Measurements from ENCODE around the gene SEMA4D.
A peak's percentile ranks its signal among the peaks of the same experiment; 100 is the strongest.

The SEMA4D gene

DNA sequence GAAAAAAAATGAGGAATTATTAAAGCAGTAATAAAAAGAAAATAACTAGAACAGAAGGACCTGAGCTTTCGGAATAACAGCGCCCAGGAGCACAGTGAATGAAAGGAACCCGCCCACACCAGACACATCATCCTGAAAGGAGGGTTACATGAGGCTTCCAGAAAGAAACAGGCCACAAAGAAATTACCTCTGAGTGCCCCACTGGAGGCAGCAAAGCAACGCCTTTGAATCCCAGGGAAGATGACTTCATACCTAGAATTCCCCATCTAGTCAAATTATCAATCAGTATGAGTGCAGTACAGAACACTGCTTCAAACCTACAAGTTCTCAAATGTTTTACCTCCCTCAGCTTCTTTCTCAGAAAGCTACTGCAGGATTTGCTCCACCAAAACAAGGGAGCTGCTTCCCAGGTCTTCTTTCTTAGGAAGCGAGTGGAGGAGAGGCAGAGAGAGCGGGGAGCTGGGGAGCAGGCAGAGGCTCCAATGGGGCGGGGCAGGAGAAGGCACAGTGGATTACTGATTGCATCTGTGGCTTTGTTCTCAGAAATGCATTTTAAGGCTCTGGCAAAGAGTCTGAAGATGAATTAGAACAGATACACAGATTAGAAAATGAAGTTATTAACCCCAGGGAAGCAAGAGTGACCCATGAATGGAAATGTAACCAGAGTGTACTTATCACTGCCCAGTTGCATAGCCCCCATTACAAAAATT, 87.1 kb downstream of the SEMA4D start:
- no peak for DNase-seq (ENCODE audit: low spot score)

DNA sequence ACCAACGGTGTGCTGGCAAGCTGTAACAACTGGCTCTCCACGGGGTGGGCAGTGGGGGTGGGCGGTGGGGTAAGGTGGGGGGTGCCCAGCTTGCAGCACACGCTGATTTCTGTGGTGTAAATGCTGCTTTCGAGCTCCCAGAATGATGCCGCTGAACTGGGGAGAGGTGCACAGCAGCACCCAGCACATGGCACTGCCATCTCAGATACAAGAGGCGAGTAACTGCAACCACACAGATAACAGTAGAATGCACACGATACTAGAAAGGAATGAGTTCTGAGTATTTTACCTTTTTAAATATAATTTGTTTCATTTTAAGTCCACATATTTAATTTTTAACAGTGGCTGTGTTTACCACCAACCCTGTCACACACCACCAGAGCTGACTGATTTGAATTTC, 87.9 kb downstream of the SEMA4D start:
- no peak for DNase-seq (ENCODE audit: low spot score)

DNA sequence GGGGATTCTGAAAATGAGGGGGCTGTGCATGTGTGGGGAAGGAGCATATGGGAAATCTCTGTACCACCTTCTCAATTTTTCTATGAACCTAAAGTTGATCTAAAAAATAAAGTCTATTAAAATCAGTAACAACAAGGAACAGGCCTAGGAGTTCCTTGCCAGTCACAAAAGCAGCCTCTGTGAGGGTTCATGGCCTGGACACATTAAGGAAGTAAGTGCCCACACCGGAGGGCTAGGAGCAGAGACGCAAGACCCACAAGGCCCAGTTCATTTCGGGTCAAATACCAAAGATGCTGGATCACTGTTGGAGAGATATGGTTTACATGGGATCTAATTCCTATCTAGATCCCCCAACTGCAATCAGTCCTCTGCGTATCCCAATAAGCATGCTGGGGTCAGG, 88.4 kb downstream of the SEMA4D start:
- no peak for DNase-seq (ENCODE audit: low spot score)

DNA sequence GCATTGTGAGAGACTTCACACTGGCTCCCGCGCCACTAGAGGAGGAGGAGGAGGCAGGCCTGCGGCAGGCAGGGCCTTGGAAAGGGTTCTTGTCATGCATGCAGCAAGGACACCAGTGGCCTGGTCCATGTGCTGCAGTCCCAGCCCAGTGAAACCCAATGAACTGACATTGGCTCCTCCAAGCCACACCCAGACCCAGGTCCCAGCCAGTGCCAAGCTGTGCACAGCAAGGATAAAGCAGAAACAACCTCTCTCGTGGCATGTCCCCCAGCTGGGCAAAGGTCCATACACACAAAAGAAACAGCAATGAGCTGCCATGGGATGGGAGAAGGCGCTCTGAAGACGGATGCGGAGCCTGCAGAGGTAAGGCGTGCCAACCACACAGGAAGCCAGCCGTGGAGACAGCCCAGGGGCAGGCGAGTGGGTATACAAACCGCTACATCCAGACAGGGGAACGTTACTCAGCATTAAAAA, 89.2 kb downstream of the SEMA4D start:
- no peak for DNase-seq (ENCODE audit: low spot score)

DNA sequence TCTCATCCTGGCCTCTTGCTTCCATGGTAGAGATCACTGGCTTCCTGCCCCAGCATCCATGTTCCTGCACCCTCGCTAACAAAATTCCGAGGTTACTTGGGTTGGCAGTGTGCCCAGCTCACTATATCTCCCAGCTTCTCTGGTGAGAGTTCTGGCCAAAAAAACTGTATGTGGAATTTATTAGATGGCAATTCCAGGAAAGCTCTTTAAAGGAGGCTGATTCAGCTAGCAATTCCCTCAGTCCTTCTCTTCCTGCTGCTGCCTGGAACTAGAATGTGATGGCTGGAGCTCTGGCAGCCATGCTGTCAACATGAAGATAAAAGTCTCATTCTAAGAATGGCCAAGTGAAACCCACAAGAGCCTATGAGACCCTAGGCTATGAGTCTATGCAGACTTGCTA, 90.8 kb downstream of the SEMA4D start:
- DNase-seq (ENCODE audit: low spot score): no peak

DNA sequence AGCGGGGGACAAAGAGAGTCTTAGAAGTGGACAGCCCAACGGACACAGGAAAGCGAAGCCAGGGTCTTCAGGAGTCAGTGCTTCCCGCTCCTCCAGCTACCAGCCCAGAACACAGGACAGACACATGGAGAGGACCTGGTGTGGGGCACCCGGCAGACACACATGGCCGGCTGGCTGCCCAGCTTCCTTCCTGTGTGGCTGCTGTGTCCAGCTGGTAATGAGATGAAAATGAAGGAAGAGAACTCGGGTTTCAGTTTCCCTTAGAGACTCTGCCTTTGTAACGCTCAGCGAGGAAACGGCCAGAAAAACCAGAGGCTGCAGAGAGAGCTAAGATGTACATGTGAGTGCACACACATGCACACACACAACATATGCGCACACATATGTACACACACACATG, 92.1 kb downstream of the SEMA4D start:
- DNase-seq (ENCODE audit: low spot score): no peak

DNA sequence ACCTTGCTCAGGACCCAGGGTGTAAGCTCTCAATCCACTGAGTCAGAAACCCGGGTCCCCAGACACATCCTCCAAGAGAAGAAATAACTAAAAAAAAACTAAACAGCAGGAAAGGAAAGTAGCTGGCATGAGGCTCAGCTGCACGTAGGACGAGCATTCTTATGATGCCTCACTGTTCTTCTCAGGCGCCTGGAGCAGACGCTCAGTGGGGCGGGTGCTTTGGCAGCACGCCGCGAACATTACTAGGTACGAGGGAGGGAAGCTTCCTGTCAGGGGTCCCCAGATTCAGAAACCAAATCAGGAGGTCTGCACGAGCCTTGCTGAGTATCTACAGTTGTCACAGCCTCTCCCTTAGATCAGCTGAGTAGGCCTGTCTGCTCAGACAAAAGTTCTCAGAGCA, 93.8 kb downstream of the SEMA4D start:
- no peak for DNase-seq (ENCODE audit: low spot score)

DNA sequence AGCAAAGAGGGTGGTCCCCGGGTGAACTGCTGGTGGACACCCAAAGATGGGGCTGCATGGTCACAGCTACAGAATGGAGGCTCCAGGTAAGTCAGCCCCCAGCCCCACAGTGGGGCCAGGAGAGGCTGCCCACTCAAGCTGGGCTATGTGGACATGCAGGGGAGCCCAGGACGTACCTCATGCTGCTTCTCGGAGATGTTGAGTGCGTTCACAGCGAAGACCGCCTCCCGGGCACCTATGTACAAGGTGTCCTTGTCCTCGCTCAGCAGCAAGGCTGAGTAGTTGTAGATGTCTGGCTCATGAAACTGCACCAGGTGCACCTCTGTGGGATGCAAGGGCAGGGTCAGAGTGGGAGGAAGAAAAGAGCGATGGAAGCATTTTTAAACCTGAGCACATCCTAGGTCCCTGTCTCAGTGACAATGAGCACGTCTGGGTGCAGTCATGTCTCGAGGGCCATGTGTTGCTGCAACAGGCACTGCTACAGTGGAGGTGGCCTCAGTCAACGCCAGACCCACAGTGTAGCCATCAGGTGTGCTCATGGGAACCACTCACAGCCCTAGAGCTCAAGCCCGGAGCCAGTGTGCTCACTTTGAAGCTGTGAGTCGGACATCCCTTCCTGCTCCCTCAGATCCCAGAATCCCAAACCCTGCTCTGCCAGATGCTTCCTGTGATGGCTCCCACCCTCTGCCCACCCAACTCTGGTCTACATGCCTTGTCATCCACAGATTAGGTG, 95.1 kb downstream of the SEMA4D start:
- DNase-seq (ENCODE audit: low spot score): no peak

DNA sequence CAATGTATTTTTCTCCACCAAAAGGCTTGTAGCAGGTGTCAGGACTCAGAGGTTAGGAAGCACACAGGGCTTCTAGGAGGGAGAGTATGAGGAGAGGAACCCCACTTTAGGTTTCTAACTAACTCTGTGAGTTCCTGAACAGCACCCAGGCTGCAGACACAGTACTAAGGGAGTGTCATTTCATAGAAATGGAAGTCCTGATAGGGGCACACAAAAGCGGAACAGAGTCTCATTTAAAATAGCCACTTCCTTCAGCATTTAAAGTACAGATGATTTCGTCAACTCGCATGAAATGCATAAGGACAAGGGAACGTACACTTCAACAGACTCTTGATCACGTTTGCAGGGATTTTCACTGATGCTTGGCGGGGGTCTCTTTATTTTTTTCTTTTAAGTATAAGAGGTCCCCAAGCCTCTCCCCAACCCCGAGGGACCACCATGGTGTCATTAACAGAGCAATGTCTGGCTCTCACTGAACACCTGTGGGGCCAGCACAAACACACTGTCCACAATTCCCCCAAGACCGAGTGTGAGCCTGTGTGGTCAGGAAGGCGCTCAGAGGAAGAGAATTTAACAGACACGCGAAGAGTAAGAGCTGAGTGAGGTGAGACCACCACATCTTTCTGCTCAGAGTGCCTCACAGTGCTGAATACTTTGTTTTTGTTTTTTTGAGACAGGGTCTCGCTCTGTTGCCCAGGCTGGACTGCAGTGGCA, 97.4 kb downstream of the SEMA4D start:
- no peak for DNase-seq (ENCODE audit: low spot score)

DNA sequence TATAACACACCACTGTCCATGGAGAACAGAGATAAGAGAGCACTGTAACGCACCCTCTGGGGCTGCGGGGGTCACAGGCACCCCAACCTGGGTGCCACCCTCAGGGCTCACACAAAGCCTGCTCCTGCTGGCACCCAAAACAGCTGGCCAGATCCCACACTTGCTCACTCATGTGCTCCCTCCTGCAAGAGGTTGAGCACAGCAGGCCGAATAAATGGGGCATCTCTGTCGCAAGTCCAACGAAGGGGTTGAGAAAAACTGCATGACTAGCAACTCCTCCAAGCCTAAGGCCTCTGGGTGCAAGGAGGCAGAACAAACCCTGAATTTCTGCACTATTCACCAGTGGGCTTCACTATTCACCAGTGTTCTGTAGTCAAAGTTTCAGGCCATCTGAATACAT, 99.3 kb downstream of the SEMA4D start:
- no peak for DNase-seq (ENCODE audit: low spot score)

DNA sequence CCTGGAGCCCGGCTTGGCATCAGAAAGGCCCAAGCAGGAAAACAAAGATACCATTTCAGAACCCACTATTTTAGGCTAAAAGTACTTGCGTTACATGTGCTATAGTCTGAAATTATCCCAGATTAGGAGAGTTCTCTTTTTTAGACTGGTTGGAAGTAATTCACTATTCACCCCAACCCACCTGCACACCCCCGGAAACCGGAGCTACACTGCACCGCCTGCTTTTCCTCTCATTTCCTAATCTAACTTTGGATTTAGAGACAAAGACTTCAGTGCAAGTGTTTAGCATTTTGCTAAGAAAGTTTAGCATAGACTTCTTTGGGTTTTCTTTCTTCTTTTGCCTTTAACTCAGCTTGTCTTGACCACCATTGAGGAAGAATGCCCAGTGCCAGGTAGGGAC, 100.4 kb downstream of the SEMA4D start:
- DNase-seq (ENCODE audit: low spot score): no peak

DNA sequence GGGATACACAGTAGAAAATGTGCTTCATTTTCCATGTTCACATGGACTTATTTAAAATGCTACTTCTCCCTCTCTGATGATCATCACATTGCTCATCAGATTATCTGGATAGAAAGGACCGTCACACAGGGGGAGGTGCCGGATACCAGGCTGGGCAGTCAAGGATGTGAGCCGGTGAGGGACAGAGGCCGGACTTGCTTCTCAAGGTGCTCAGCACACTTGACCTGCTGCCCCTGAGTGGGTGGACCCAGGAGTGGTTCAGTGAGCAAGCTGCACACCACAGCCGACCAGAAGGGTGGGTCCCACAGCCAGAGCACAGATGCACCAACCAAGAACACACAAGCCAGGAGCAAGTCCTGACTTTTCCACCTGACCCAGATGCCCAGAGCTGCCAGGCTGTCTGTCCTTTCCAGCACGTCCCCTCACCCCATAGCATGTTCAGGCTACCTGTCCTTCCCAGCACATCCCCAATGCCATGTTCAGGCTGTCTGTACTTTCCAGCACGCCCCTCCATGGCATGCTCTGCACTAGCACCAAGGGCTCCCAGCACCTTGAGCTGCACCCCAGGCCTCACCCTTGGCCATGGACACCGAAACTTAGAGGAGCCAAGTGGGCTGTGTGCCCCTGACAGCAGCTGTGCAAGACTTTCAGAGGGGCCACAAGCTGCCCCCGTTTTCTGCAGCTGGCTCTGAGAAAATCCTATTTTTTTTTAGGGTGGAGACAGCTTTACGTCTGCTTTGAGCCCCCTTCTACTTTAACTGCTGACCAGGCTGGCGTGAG, 101.8 kb downstream of the SEMA4D start:
- no peak for DNase-seq (ENCODE audit: low spot score)

DNA sequence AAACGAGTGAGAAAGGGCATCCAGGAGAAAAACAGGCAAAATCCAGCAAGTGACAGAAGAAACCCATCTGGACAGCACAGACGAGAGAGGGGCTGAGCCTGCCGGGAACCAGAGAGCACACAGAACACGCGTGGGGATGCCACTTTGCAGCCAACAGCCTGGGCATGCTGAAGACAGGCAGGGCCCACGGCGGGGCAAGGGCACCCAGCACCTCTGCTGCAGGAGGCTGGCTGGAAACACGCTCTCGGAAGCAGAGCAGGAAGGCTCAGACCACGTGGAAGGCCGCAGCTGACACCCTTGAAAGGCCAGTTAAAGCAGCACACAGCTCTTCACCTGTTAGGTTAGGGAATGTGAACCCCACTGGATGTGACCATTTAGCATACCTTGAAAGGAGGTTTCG, 103.5 kb downstream of the SEMA4D start:
- DNase-seq (ENCODE audit: low spot score): no peak

DNA sequence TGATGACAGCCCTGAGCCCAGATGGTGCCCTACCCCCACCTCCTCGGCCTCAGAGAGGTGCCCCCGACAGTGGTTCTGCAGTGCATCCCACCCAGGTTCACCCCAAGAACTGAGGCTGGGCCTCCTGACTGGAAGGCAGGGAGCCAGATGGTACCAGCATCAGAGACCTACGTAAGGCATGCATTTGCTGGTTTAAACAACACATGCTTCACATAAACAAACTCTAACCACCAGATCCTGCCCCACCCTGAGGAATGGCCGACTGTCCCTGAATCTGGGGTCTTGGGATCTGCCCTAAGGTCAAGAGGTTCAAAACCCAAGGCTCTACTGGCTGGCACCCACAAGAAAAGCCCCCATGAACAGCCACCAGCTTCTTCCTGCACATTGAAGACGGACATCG, 106.3 kb downstream of the SEMA4D start:
- DNase-seq (ENCODE audit: low spot score): no peak

DNA sequence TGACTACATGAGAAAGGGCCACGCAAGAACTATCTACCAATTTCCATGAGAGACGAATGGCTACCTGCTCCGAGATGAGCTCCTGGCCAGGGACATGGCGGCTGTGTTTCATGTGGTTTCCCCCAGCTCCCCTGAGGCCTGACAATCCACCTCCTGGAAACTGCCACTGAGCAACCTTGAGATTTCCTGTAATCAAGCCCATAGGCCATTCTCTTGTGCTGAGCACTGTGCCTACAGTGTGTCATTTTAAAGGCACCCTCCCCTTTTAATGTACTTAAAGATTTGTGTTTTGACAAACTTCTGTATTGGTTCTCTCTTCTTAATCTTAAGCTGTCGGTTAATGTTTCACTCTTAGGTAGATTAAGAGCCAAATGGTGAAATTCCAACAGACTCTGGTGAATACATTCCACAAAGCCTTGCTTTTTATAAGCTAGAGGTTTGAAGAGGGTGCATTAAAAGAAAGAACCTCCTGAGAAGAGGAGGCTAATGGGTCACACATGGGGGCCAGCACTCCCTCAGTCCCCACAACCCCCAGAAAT, 107.3 kb downstream of the SEMA4D start:
- DNase-seq (ENCODE audit: low spot score): no peak

DNA sequence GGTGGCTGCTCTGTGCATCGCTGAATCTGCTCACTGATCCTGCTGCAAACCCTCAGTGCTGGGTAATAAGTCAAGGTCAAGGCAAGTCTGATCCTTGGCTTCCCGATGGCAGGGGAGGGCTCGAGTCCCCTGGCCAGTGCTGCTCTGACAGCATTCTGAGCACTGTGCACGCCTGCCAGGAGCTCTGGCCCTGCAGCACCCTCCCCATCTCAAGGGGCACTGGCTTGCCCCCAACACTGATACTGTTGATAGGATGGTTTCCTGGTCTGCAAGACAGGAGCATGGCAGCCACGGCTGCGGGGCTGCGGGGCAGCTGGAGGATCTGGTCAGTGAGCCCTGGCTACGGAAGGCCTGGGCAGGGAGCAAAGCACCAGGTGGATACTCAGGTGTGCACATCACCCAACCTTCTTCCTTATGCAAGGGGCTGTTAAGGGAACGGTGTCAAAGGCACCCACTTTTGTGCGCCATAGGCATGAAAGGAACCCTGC, 107.8 kb downstream of the SEMA4D start:
- no peak for DNase-seq (ENCODE audit: low spot score)

DNA sequence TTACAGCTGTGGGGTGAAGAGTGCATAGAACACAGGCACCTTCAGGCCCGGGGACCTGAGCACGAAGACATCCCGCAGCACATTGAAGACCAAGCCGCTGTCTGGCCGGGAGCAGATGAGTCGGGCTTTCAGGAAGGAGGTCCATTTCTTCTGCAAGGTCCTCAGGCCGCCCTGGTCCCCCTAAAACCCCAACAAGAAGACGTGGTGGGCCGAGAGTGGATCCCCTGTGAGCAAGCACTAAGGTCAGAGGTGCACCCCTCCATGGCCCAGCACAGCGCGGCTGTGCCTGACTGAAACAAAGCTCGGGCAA, 109.1 kb downstream of the SEMA4D start:
- DNase-seq (ENCODE audit: low spot score): no peak

DNA sequence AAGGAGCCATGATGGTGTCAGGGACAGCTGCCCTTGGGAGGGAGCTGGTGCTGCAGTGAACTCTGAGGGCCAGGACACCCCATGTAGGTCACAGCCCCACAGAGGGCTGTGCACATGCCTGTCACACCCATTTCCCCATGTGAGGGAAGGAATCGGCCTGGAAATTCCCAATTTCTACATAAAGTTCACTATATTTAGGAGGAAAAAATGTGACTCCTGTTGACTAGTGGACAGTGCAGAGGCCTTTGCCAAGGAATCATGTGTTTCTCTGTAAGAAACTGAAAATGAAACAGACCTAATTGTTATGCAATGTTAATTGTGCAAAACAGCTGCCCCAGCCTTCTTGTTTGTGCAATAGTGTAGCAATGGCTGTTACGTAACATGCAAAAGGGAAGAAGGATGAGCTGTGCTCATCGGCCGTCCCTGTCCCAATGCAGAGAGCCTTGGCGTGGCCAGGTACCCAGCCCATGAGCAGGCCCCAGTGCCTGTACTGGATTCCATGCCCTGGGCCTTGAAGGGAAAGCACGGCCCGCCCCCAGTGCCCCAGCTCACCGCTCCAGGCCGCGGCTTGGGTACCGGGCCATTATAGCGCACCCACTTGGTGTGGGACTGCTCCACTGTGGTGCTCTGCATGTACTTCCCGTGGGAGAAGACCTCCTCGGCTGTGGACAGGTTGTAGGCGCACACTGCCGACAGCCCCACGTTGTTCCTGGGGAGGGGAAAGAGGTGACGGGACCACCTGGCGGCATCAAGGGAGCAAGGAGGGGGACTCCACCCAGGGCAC, 109.6 kb downstream of the SEMA4D start:
- peak; percentile 91 for DNase-seq (ENCODE audit: low spot score)

DNA sequence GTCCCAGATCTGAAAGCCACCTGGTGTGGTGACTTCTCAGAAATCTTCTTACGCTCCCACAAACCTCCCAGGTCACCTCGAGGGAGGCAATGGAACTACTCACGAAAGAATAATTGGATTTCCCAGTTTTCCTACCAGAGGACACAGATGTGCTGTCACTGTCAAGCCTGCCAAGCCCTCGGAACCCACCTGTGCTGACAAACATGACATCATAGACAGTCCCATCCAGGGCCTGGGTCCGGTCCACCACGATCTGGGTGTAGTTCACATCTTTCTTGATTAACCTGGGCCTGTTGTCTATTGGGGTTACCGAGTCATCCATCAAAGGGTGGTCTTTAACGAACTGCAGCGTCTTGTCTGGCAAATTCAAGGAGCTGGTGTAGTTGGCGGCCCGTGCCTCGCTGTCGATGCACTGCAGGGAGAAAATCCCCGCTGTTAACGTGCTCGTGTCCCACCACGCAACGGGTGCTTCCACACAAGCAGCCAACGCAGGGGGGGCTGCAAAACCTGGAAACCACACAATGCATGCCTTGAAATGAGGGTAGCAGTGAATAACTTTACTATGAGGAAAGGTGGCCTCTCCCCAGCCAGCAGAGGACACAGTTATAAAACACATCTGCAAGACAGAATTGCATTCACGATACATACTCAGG, 110.6 kb downstream of the SEMA4D start:
- no peak for DNase-seq (ENCODE audit: low spot score)

DNA sequence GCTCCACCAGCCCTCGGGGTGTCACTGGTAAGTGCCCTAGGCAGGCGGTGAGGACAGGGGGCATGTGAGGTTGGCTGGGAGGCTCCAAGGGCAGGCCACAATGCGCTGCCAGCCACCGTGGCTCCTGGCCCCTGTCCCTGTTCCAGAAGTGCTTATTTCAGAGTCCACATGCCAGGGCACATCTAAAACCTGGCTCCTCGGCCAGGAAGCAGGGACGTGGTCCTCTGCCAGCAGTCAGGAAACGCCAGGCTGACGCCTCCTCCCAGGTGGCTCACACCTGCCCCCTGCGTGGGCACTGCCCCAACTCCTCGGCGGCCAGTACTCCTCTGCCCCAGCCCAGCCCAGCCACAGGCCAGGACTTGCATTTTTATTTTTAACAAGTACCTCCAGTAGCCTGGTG, 111.1 kb downstream of the SEMA4D start:
- DNase-seq (ENCODE audit: low spot score): no peak

DNA sequence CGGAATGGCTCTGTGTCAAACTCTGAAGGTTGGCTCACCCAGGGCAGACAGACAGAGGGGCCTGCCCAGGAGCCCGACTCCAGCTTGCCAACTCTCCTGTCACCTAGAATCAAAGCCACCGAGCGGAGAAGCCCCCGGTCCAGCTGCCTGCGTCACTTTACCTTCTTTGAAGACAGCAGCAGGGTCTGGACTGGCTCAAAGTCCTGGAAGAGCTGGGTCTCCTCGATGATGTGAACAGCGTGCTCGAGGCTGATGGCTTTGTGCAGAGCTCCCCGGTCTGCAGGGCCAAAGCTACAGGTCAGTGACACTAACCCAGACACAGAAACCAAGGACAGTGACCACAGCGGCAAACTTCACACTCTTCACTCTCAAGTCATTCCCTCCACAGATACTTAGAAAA, 111.7 kb downstream of the SEMA4D start:
- no peak for DNase-seq (ENCODE audit: low spot score)

All from GM03348 (cell line).